CD14-positive monocyte (primary cell): ENCODE data around the gene IL36RN. TPM values are rescaled to one million over a fixed set of nuclear protein-coding genes. Genes with fewer than 3 reads are reported as not detected.

Experiments
- DNase-seq, 3 donors: peaks; one replicate each; pipeline ENCODE4 v3.0.0-alpha.2; 2011 to 2022
- H2AFZ ChIP-seq: 2 replicates; pipeline ENCODE4 v1.6.0; 2012; ENCODE audit warnings: mild to moderate bottlenecking, low read depth, low read length, inconsistent platforms; ENCODE audit not compliant: insufficient read depth, poor library complexity, severe bottlenecking
- H3K27ac ChIP-seq, 2 donors: 1 replicate in 1 of 2; 2 replicates in 1 of 2; pipeline ENCODE4 v1.5.1; 2012 to 2013; ENCODE audit warnings: low read length in 2 of 2, control low read depth in 1 of 2, inconsistent platforms in 1 of 2, low read depth in 1 of 2, mild to moderate bottlenecking in 1 of 2
- H3K27me3 ChIP-seq, 2 donors: one replicate each; pipeline versions ENCODE4 v1.6.0 to v1.6.1; 2011 to 2013; ENCODE audit warnings: low read length in 2 of 2; ENCODE audit not compliant: control insufficient read depth in 2 of 2, insufficient read depth in 2 of 2
- H3K36me3 ChIP-seq, 2 donors: replicated peaks in 1 of 2; 1 replicate in 1 of 2; 2 replicates in 1 of 2; pipeline versions ENCODE4 v1.5.1 to v1.6.1; 2012 to 2013; ENCODE audit warnings: low read length in 2 of 2, control low read depth in 1 of 2, inconsistent platforms in 1 of 2, mild to moderate bottlenecking in 1 of 2; ENCODE audit not compliant: insufficient read depth in 2 of 2, control insufficient read depth in 1 of 2
- H3K4me1 ChIP-seq, 2 donors: 1 replicate in 1 of 2; 2 replicates in 1 of 2; pipeline versions ENCODE4 v1.5.1 to v1.6.1; 2012 to 2013; ENCODE audit warnings: low read length in 2 of 2, control low read depth in 1 of 2, inconsistent platforms in 1 of 2, mild to moderate bottlenecking in 1 of 2, moderate library complexity in 1 of 2; ENCODE audit not compliant: insufficient read depth in 2 of 2, control insufficient read depth in 1 of 2
- H3K4me2 ChIP-seq: replicated peaks from 2 replicates; pipeline ENCODE3; 2012; ENCODE audit warnings: low read length, moderate library complexity, mild to moderate bottlenecking; ENCODE audit not compliant: poor library complexity, severe bottlenecking; ENCODE audit errors: extremely low read depth
- H3K4me3 ChIP-seq, 3 experiments: fragments of 200-600 bp in 1 of 3; sonication (generic) in 1 of 3; replicated peaks in 1 of 3; 1 replicate in 2 of 3; 2 replicates in 1 of 3; pipeline ENCODE4 v1.5.1; 2011 to 2013; ENCODE audit warnings: low read length in 3 of 3, mild to moderate bottlenecking in 3 of 3, control low read depth in 2 of 3, low read depth in 2 of 3, inconsistent platforms in 1 of 3, moderate library complexity in 1 of 3
- H3K79me2 ChIP-seq: 2 replicates; pipeline ENCODE4 v1.6.0; 2012; ENCODE audit warnings: mild to moderate bottlenecking, control low read depth, inconsistent platforms, low read length, moderate library complexity; ENCODE audit not compliant: insufficient read depth
- H3K9ac ChIP-seq: 2 replicates; pipeline ENCODE4 v1.6.0; 2017; ENCODE audit warnings: low read length, mild to moderate bottlenecking; ENCODE audit not compliant: insufficient read depth, poor library complexity, severe bottlenecking
- H3K9me3 ChIP-seq, 2 donors: replicated peaks in 1 of 2; 1 replicate in 1 of 2; 2 replicates in 1 of 2; pipeline versions ENCODE4 v1.5.1 to v1.6.1; 2012 to 2013; ENCODE audit warnings: low read length in 2 of 2, control low read depth in 1 of 2; ENCODE audit not compliant: control insufficient read depth in 1 of 2, insufficient read depth in 1 of 2
- H4K20me1 ChIP-seq: 2 replicates; pipeline ENCODE4 v1.6.0; 2012; ENCODE audit warnings: mild to moderate bottlenecking, low read length, control low read depth, moderate library complexity; ENCODE audit not compliant: insufficient read depth
- H3K27ac Mint-ChIP-seq, 7 donors: one replicate each; pipeline ENCODE4 v1.8.0; 2020; ENCODE audit warnings: mild to moderate bottlenecking in 7 of 7, mixed read lengths in 7 of 7, moderate library complexity in 6 of 7, inconsistent platforms in 2 of 7
- H3K27me3 Mint-ChIP-seq, 3 donors: one replicate each; pipeline ENCODE4 v1.8.0; 2021 to 2022; ENCODE audit warnings: low read depth in 3 of 3, mild to moderate bottlenecking in 3 of 3, mixed read lengths in 3 of 3, moderate library complexity in 3 of 3, inconsistent platforms in 1 of 3
- H3K36me3 Mint-ChIP-seq, 2 donors: one replicate each; pipeline ENCODE4 v1.8.0; 2020; ENCODE audit warnings: mixed read lengths in 2 of 2, inconsistent platforms in 1 of 2, mild to moderate bottlenecking in 1 of 2
- H3K4me1 Mint-ChIP-seq: one replicate; pipeline ENCODE4 v1.8.0; 2020; ENCODE audit warnings: mild to moderate bottlenecking, mixed read lengths
- H3K4me3 Mint-ChIP-seq, 2 donors: one replicate each; pipeline ENCODE4 v1.8.0; 2020; ENCODE audit warnings: mild to moderate bottlenecking in 2 of 2, mixed read lengths in 2 of 2, moderate library complexity in 1 of 2
- H3K9me3 Mint-ChIP-seq, 7 donors: one replicate each; pipeline ENCODE4 v1.8.0; 2020 to 2022; ENCODE audit warnings: mixed read lengths in 7 of 7, mild to moderate bottlenecking in 6 of 7, moderate library complexity in 6 of 7, inconsistent platforms in 2 of 7
- CTCF ChIP-seq: fragments of 200-600 bp; IDR thresholded peaks from one replicate; pipeline ENCODE4 v1.8.0; 2022; ENCODE audit warnings: antibody characterized with exemption, mild to moderate bottlenecking
- WGBS: methylation state at CpG from one replicate; pipeline ENCODE4 v1.1.5; 2013; ENCODE audit warnings: missing lambda C conversion rate; ENCODE audit not compliant: insufficient coverage; 5-methylcytosine and 5-hydroxymethylcytosine counted together
- intact Hi-C, 2 donors: fragments of 100-400 bp; cut with micrococcal nuclease; formaldehyde crosslinking; loops; one replicate each; pipeline versions ENCODE4 v1.15.0 to v1.15.1; 2023
- polyA plus RNA-seq, 3 donors: library from polyadenylated mRNA; depleted of rRNA in 1 of 3; unstranded in 2 of 3; stranded (reverse) in 1 of 3; fragments of 300-500 nt in 2 of 3; fragments of >200 nt in 1 of 3; fragmentation: Illumina TruSeq in 2 of 3; gene quantifications; 1 replicate in 2 of 3; 2 replicates in 1 of 3; pipeline ENCODE4 v1.2.3, GENCODE V29; 2012 to 2021

IL36RN gene
- polyA plus RNA-seq, 3 donors = not detected

GRCh38 chr2:113081488-113082210 is 22.7 kb downstream of the IL36RN start:
- no peaks in the 10 kb centered on the region for H3K36me3 Mint-ChIP-seq

GRCh38 chr2:113083296-113083695 is 24.3 kb downstream of the IL36RN start:
- H3K9me3 ChIP-seq = peaks cover 0 to 2% of the 10 kb centered on the region in 2 donors

More at GRCh38 chr2:113081488-113082210, 22.7 kb downstream of the IL36RN start:
- H3K4me3 Mint-ChIP-seq = no peak overlapping the region
- H3K9me3 Mint-ChIP-seq = no peaks in the 10 kb centered on the region
- peak in 1 of 3 donors; percentile 74 for DNase-seq
- H3K79me2 ChIP-seq = no peaks in the 10 kb centered on the region
- no peaks in the 10 kb centered on the region for H3K27me3 ChIP-seq
- 100% methylated on average over 1 of the region's 2 CpGs for WGBS
- H3K4me1 Mint-ChIP-seq = peaks cover 33% of the 10 kb centered on the region
- peaks cover 0 to 5% (median 2%) of the 10 kb centered on the region in 3 donors for H3K27me3 Mint-ChIP-seq
- no peak overlapping the region for H3K9ac ChIP-seq
- no peak overlapping the region for H2AFZ ChIP-seq
- no peaks in the 10 kb centered on the region for H4K20me1 ChIP-seq
- peaks cover 12% of the 10 kb centered on the region in 2 donors for H3K4me1 ChIP-seq
- no peak overlapping the region for H3K4me3 ChIP-seq
- H3K4me2 ChIP-seq = no peak overlapping the region
- intact Hi-C loops = loop anchor here (2.0 to 10.0 kb wide), 5 partner anchors 23 to 293 kb away; partner anchors contain the start of gene IL1RN (in 2 of the 2)
- no peaks in the 10 kb centered on the region for H3K36me3 ChIP-seq
- no peaks in the 10 kb centered on the region for H3K9me3 ChIP-seq
- TF ChIP-seq CTCF = no peak
- peak overlapping the region in 5 of 7 donors; percentile 2 to 86 (median 42) for H3K27ac Mint-ChIP-seq
- no peak overlapping the region for H3K27ac ChIP-seq

More at GRCh38 chr2:113083296-113083695, 24.3 kb downstream of the IL36RN start:
- Mint-ChIP-seq H3K27ac (peak overlapping the region; percentile 7 to 95 (median 88)), H3K4me3 (peak overlapping the region in 1 of 2 donors; percentile 76), H3K9me3 (peaks cover 0 to 5% (median 3%) of the 10 kb centered on the region in 7 donors), H3K36me3 (no peaks in the 10 kb centered on the region), H3K4me1 (peaks cover 24% of the 10 kb centered on the region), H3K27me3 (peaks cover 0 to 5% (median 2%) of the 10 kb centered on the region in 3 donors)
- intact Hi-C loops = loop anchor here (2.0 to 10.0 kb wide), 5 partner anchors 22 to 292 kb away; partner anchors contain the start of gene IL1RN (in 2 of the 2)
- Histone ChIP-seq H3K79me2 (no peaks in the 10 kb centered on the region), H4K20me1 (no peaks in the 10 kb centered on the region), H3K27me3 (no peaks in the 10 kb centered on the region), H2AFZ (no peak overlapping the region), H3K4me3 (no peak overlapping the region), H3K4me1 (peaks cover 12% of the 10 kb centered on the region in 2 donors), H3K4me2 (peak overlapping the region; percentile 35), H3K9ac (no peak overlapping the region), H3K27ac (peak overlapping the region in 1 of 2 donors; percentile 65), H3K36me3 (no peaks in the 10 kb centered on the region)
- no peak for TF ChIP-seq CTCF
- DNase-seq = peak; percentile 84 to 96 (median 86)
- 0% methylated on average over 1 of the region's 8 CpGs for whole genome bisulfite sequencing
